Stimulated activated CD4-positive, alpha-beta T cell treated with anti-CD3 and anti-CD28 coated beads, TNF-alpha, amount 100 ng/mL, for 24 hours (primary cell): Measurements from ENCODE around the gene KPNA1.
"Not testable (repeated sequence)": the region's sequence is repeated elsewhere in the genome, so short reads cannot be mapped to it uniquely, and the experiment has no call there.

Experiments
- DNase-seq, 3 experiments: peaks; one replicate each; pipeline ENCODE4 v3.0.0-alpha.2; 2020; ENCODE audit warnings: low read depth in 3 of 3

KPNA1 gene

GRCh38 chr3:122520861-122521260 lies 6.1 kb upstream of the KPNA1 start:
- no peak for DNase-seq

- no peak for DNase-seq
Observed at GRCh38 chr3:122519693-122520092, 5.0 kb upstream of the KPNA1 start.

GRCh38 chr3:122516846-122517360 lies 2.2 kb upstream of the KPNA1 start:
- no peak for DNase-seq

- no peak for DNase-seq
Observed at GRCh38 chr3:122515870-122516269, 1.1 kb upstream of the KPNA1 start.

GRCh38 chr3:122515020-122515468 lies 305 bp upstream of the KPNA1 start:
- DNase-seq: no peak

DNA sequence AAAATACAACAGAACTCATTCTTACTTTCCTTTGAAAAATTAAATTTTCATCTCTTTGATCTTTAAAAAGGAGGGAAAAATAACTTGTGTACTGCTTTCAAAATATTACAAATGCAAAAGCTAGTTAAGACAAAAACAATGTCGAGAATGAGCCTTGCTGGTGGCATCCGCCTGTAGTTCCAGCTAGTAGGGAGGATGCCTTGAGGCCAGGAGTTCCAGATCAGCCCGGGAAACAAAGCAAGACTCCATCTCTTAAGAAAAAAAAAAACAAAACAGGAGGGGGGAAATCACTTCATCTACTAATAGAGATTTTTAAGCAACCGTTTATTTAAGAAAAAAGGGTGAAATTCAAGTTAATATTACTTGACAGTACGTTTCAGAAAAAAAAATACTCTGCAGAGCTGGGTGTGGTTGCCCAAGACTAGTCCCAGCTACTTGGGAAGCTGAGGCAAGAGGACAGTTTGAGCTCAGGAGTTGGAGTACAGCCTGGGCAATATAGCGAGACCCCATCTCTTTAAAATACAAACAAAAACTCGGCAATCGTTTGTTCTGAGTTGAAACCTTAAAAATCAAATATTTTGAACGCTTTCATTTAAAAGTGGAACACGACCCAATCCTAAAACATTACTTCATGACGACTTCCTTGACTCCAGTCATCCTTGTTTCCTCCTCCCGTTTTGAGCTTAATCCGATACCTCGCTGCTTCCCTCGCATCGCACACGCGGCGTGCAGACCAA lies 1.2 kb downstream of the KPNA1 start:
- DNase-seq: no peak

- DNase-seq: no peak
Observed at GRCh38 chr3:122512284-122512683, 2.5 kb downstream of the KPNA1 start.

GRCh38 chr3:122510878-122511535 lies 3.7 kb downstream of the KPNA1 start:
- no peak for DNase-seq

- DNase-seq: not testable (repeated sequence)
Observed at GRCh38 chr3:122508944-122509343, 5.8 kb downstream of the KPNA1 start.

DNA sequence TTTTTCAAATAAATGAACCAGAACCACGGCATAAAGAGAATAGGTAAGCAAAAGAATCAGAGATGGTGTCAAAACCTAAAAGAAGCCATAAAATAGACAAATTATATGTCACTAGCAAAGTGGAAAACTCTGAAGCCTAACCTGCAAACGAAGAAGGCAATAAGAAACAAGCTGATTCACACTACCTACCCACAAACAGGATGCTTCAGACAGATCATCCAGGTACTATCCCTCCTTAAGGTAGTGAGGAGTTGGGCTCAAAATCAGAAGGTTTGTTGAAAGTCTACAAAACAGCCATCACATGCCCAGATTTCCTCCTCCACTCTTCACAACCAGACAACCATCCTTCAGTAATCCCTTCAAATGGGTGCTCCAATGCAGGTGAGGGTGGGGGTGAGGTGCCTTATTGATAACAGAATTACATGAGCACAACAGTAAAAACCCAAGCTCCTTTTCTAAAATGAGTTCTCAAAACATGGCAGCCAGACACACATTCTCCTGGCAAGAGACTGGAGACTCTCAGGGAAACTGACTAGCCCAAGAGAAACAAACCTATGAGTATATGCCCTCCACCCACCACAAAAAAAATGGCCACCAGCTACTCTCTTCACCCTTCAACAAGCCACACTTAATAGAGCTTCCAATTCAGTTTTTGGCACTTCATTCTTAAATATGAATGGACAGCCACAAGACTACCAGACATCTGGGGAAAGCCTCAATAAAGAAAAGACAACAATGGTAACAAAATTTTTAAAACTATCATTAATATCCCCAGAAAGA lies 6.4 kb downstream of the KPNA1 start:
- DNase-seq: no peak

DNA sequence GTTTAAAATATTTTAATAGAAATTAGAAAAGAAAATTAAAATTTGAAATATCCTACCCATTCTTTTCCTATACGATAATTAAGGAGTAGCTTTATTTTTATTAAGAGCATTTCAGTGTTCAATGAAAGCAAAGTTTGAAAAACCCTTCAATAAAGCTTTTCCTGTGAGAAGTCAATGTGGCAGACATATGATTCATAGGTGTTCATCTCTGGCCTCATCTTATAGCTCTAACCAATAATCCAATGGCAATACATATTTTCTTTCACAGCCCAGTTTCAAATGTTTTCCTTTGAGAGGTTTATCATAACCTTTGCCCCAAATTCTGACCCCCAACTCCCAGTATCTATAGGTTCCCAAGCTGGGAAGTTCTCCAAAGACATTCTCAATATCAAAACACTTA lies 8.3 kb downstream of the KPNA1 start:
- DNase-seq: no peak

DNA sequence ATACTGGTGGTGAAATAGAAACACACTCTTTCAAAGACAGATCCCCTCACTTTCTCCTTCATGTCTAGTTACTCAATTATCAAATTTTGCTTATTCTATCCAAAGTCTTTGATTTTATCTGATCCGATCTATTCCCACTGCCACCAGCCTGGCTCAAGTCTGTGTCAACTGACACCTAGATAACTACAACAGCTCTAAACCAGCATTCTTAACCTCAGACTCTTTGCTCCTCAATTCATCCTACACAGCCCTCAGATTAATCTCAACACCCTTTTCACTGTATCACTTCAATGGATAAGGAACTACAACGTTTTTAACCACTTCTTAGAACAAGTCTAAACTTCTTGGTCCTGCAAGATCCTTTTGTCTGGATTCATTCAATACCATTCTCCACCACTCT lies 9.1 kb downstream of the KPNA1 start:
- no peak for DNase-seq

DNA sequence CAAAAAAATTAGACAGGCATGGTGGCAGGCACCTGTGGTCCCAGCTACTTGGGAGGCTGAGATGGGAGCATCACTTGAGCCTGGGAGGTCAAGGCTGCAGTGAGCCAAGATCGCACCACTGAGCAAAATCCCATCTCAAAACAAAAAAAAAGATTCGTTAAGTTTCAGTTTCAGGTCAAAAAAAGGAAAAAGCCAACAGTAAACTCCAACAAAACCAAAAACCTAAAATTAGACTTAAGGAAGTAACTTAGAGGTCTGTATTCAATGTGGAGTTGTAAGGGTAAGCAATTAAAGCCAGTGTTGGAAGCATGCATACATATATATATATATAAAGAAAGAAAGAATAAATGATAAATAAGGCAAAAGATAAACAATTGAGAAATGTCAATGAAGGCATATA lies 11.8 kb downstream of the KPNA1 start:
- no peak for DNase-seq

- no peak for DNase-seq
Observed at GRCh38 chr3:122502139-122502538, 12.6 kb downstream of the KPNA1 start.

GRCh38 chr3:122500964-122501363 lies 13.8 kb downstream of the KPNA1 start:
- DNase-seq: not testable (repeated sequence)

DNA sequence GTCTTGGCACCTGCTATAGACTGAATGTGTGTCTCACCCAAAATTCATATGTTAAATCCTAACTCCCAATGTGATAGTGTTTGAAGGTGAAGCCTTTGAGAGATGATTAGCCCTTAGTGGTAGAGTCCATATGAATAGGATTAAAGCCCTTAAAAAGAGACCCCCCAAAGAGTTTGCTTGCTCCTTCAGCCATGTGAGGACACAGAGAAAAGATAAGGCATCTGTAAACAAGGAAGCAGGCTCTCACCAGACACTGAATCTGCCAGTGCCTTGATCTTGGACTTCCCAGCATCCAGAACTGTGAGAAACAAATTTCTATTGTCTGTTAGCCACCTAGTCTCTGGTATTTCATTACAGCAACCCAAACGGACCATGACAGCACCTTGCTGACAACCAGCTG lies 16.6 kb downstream of the KPNA1 start:
- no peak for DNase-seq

- no peak for DNase-seq
Observed at GRCh38 chr3:122497425-122497824, 17.3 kb downstream of the KPNA1 start.

- DNase-seq: no peak
Observed at GRCh38 chr3:122496508-122496907, 18.2 kb downstream of the KPNA1 start.

- no peak for DNase-seq
Observed at GRCh38 chr3:122493296-122493695, 21.4 kb downstream of the KPNA1 start.

DNA sequence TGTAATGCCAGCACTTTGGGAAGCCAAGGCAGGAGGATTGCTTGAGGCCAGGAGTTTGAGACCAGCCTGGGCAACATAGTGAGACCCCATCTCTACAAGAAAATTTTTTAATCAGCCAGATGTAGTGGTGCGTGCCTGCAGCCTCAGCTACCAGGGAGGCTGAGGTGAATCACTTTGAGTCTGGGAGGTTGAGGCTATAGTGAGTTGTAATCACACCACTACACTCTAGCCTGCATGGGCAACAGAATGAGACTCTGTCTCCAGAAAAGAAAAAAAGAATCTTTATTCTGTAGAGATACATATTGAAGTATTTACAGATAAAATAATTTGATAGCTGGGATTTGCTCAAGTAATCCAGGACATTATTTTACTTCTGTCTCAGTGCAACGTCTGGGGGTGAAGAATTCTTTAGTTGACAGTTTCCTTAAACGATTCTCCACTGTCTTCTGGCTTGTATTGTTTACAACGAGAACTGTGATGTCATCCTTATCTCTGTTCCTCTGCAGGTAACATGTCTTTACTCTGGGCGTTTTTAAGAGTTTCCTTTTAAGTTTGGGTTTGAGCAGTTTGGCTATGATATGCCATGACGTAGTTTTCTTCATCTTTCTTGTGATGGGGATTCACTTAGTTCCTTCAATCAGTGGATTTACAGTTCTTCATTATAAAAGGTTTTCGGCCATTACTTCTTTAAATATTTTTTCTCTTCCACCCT lies 26.3 kb downstream of the KPNA1 start:
- no peak for DNase-seq

GRCh38 chr3:122484985-122485384 lies 29.8 kb downstream of the KPNA1 start:
- no peak for DNase-seq

- DNase-seq: no peak
Observed at GRCh38 chr3:122481390-122481789, 33.3 kb downstream of the KPNA1 start.
